ENCODE data around the gene SPACA7. TPM values are rescaled to one million over a fixed set of nuclear protein-coding genes. Genes with fewer than 3 reads are reported as not detected.
"Not testable (repeated sequence)": the region's sequence is repeated elsewhere in the genome, so short reads cannot be mapped to it uniquely, and the experiment has no call there.

The SPACA7 gene
- total RNA-seq, 1 donor from 2014 or later, result not detected

GRCh38 chr13:112349681-112350080, 26.5 kb upstream of the SPACA7 start:
- no peak for DNase-seq (ENCODE audit: low spot score)

DNA sequence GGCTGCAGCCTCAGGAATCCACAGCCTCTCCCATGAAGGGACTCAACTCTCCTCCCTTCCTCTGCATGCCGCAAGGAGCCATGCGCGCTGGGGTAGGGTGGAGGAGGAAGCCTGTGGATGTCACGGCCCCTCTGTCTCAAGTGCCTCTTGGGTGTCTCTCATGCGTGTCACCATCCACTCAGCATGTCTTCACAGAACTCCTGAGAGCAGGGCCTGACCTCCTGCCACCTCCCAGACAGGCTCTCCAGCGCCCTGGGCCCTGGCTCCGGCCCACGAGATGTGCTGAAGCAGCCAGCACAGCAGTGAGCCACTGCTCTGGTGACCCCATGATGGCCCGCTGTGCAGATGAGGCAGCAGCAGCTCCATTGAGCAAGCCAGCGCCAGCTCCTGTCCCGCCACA, 25.9 kb upstream of the SPACA7 start:
- DNase-seq (ENCODE audit: low spot score), result no peak

DNA sequence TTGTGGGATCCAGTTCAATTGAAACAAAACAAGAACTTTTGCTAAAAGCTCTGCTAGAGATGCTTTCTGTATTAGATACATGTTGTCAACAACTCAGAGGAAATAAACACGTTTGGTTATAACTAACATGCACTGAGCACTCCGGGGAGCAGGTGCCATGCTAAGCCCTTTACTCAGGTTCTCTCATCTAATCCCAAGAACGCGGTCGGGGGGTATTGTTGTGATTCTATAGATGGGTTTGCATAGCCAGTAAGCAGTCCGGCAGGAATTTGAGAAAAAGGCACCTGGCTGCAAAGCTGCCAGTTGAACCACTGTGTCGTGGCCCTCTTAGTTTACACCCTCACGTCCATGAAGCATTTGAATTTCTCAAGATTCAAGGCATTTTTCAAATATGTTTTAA, 24.3 kb upstream of the SPACA7 start:
- DNase-seq (ENCODE audit: low spot score), result no peak

DNA sequence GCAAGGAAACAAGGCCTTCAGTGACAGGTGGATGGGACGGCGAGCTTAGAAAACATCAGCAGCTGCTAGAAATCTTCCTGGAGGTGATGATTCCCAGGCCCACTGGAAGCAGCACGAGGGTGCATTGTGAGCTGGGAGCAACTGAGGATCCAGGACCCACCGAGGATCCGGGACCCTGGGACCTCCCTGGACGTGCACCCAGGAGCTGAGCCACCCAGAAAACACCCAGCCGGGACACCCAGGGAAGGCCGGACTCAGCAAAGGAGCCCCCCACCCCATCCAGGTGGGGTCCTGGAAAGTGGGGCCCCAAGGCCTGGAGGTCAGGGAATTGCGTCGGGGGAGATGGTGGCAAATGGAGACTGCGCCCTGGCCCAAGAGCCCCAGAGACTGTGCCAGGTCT, 22.3 kb upstream of the SPACA7 start:
- DNase-seq (ENCODE audit: low spot score), result no peak

- no peak for DNase-seq (ENCODE audit: low spot score)
Observed at GRCh38 chr13:112354330-112355273, 21.6 kb upstream of the SPACA7 start.

GRCh38 chr13:112355274-112355838, 20.8 kb upstream of the SPACA7 start:
- no peak for DNase-seq (ENCODE audit: low spot score)

- DNase-seq (ENCODE audit: low spot score), result no peak
Observed at GRCh38 chr13:112356190-112356589, 20.0 kb upstream of the SPACA7 start.

DNA sequence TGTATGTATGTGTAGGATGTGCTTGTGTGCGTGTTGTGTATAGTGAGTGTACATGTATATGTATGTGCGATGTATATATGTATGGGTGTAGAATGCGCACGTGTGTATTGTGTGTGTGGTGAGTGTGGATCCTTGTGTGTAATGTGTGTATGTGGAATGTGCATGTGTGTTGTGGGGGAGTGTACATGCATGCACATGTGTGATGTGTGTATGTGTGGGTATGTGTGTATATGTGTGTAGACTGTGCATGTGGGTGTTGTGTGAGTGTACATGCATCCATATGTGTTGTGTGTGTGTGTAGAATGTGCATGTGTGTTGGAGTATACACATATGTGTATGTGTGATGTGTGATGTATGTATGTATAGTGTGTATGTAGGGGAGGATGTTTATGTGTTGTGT, 18.0 kb upstream of the SPACA7 start:
- no peak for DNase-seq (ENCODE audit: low spot score)

DNA sequence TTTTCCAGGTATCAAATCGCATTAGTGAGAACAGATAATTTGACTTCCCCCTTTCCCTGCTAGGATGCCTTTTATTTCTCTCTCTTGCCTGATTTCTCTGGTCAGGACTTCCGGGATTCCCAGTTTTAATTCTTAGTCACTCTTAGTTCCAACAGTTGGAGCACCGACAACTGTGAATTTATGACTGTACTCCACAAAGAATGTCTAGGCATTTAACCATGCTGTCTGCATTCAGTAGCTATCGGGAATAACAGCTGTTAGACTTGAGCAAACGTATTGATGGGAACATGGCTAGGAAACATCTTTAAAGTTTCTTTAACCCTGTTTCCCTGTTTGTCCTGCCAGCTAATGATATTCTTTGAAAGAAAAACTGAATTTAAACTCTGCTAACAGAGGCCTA, 14.1 kb upstream of the SPACA7 start:
- no peak for DNase-seq (ENCODE audit: low spot score)

DNA sequence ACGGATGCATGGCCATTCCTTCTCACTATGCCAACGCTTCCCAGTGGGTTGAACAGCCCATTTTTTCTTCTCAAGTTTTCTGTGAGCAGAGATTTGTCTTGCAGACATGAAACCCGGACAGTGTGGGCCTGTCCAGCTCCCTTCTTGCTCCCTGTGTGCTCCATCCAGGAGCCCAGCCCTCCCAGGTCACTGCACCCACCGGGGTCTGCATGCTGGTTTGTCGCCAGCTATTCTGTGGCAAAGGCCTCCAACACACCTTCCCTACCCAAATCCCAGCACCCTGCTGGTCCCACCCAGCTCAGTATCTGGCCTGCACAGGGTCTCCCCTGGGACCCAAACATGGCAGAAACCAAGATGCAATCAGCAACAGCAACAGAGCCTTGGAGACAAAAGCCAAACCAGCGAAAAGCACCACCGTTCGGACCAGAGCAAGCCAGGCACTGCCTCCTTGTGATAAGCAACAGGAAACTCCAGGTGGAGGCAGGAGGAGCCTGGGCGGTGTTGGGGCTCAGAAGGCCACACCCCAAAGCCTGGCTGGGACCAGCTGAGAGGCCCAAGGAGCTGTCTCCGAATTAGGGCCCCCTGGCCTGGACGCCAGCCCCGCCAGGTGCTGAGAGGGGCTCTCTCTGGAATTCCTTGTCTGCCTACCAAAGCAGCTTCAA, 12.2 kb upstream of the SPACA7 start:
- DNase-seq (ENCODE audit: low spot score), result no peak

- DNase-seq (ENCODE audit: low spot score), result no peak
Observed at GRCh38 chr13:112366907-112367646, 9.1 kb upstream of the SPACA7 start.

DNA sequence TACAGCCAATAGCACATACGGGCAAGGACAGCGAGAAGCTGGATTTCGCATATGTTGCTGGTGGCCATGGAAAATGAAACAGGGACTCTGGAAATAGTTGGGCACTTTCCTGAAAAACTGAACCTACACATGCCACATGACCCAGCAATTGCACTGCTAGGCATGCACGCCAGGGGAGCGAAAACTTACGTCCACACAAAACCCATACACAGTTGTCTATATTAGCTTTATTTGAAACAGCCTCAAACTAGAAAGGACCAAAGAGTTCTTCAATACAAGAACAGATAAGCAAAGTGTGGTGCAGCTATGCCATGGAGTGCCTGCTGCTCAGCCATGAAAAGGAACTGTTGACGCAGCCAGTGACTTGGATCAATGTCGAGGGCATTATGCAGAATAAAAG, 7.3 kb upstream of the SPACA7 start:
- no peak for DNase-seq (ENCODE audit: low spot score)

DNA sequence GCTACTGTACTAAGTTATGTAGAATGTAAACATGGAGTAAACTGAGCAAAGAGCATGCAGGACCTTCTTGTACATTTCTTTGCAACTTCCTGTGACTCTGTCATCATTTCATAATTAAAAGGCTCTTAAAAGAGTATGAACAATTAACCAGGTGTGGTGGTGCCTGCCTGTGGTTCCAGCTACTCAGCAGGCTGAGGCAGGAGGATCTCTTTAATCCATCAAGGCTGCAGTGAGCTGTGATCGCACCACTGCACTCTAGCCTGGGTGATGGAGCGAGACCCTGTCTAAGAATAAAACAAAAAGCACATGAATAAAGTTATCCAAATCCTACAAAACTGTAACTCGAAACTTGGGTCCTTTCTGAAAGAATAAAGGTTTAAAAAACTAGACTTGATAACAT, 5.8 kb upstream of the SPACA7 start:
- DNase-seq (ENCODE audit: low spot score), result no peak

DNA sequence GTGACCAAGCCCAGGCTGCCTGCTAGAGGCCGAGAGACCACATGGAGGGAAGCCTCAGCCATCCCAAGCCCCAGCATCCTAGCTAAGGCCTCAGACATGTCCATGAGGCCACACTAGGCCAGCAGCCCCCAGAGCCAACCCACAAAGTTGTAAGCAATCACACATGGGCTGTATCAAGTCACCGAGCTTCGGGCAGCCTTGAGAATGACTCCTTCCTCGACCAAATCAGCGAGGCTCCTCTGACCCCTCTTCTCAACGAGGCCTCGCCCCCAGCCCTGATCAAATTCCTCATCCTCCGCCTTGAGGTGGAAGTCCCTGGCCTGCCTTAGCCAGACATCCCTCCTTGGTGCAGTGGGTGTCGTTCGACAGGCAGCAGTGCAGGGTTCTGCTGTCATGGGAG, 1.9 kb upstream of the SPACA7 start:
- no peak for DNase-seq (ENCODE audit: low spot score)

- no peak for DNase-seq (ENCODE audit: low spot score)
Observed at GRCh38 chr13:112391746-112392145, 15.6 kb downstream of the SPACA7 start.

GRCh38 chr13:112392719-112393118, 16.6 kb downstream of the SPACA7 start:
- no peak for DNase-seq (ENCODE audit: low spot score)

GRCh38 chr13:112395022-112395421, 18.9 kb downstream of the SPACA7 start:
- peak; percentile 30 for DNase-seq (ENCODE audit: low spot score)

GRCh38 chr13:112395941-112396340, 19.8 kb downstream of the SPACA7 start:
- not testable (repeated sequence) for DNase-seq (ENCODE audit: low spot score)

DNA sequence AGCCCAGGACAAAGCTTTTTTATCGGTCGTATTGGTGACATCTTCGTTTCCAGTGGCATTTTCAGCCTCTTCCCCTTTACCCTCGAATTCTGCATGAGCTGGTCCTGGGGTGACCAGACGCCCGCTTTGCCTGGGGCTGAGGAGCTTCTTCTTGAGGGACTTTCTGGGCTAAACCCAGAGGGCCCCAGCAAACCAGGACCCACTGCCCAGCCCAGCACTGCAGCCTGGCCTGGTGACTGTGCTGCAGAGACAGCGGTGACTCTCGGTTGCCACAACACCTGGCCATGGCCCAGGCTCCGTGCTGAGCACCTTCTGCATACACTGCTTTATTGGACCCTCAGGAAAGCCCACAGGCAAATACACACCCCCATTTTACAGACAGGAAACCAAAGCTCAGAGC, 21.0 kb downstream of the SPACA7 start:
- DNase-seq (ENCODE audit: low spot score), result no peak

- DNase-seq (ENCODE audit: low spot score), result not testable (repeated sequence)
Observed at GRCh38 chr13:112398347-112398746, 22.2 kb downstream of the SPACA7 start.

GRCh38 chr13:112409828-112410227, 33.7 kb downstream of the SPACA7 start:
- DNase-seq (ENCODE audit: low spot score), result not testable (repeated sequence)

- DNase-seq (ENCODE audit: low spot score), result no peak
Observed at GRCh38 chr13:112416647-112417046, 40.5 kb downstream of the SPACA7 start.

Measured in umbilical cord (tissue), 2 donors.